ENCODE data around the gene YDJC.
"Not testable (repeated sequence)": the region's sequence is repeated elsewhere in the genome, so short reads cannot be mapped to it uniquely, and the experiment has no call there.

YDJC gene

DNA sequence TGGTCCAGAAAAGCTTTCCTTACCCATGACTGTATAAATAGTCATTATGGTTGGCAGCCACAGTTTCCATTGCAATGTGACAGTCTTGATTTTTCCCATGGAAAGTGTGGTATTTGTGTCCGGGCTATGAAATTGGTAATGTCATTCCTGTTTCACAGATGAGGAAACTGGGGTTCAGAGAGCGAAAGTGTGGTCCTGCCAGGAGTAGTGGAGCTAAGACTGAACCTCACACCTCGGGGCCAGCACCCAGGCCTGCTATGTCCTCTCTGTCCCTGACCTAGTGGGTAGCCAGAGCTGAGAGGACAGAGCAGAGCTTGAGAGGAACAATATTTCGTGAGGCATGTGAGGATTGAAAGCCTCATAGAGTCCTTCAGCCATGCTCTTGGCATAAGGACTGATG lies 1.2 kb upstream of the YDJC start:
- DNase-seq (ENCODE audit: low spot score), result no peak

GRCh38 chr22:21628386-21629254 lies 1.2 kb downstream of the YDJC start:
- DNase-seq (ENCODE audit: low spot score), result no peak

DNA sequence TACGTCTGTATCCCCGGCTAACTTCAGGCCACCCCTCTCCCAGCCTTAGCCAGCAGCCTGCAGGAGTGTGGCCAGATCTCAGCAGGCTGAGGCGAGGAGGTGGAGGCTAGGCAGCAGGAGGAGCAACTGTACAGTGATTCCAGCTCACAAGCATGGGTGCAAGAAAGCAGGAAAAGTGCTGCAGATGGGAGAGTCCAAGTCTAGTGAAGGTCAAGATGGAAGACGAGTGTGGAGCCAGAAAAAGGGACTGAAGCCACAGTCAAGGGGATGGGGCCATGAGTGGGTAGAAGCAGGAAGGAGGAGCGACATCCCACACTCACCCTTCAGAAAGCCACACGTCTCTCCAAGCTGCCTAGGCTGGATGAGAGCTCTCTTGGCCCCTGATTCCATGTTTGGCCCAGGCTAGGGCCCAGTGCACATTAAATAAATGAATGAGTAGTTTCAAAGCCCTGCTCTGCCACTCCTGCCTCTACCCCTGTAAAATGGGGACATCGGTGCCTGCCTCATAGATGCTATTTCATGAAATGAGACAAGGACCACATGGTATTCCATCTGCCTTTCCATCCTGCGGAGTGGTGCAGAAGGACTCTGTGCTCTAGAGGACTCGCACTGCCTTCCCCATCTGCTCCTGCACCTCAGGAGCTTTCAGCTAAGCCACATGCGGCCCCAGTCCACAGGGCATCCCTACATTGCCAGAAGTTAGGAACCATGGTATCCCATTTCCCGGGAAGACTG lies 2.9 kb downstream of the YDJC start:
- DNase-seq (ENCODE audit: low spot score), result no peak

DNA sequence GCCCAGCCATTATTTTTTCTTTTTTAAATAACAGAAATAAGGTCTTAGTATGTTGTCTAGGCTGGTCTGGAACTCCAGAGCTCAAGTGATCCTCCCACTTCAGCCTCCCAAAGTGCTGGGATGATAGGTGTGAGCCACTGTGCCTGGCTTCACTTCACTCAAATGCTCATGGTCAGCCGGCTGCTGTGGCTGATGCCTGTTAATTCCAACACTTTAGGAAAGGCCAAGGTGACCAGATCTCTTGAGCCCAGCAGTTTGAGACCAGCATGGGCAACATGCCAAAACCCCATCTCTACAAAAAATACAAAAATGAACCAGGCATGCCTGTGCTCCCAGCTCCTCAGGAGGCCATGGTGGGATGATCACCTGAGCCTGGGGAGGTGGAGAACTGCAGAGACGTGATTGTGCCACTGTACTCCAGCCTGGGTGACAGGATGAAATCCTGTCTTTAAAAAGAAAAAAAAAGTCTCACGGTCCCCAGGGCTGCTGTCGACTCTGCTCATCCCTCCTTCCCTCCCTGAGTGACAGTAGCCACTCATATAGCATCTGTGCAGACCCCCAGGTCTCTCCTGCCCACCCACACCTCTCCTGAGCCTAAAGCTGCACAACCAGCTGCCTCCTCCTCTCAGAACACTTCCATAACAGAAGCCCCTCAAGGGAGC lies 3.6 kb downstream of the YDJC start:
- DNase-seq (ENCODE audit: low spot score), result no peak

GRCh38 chr22:21624880-21625791 lies 4.7 kb downstream of the YDJC start:
- DNase-seq (ENCODE audit: low spot score), result no peak

DNA sequence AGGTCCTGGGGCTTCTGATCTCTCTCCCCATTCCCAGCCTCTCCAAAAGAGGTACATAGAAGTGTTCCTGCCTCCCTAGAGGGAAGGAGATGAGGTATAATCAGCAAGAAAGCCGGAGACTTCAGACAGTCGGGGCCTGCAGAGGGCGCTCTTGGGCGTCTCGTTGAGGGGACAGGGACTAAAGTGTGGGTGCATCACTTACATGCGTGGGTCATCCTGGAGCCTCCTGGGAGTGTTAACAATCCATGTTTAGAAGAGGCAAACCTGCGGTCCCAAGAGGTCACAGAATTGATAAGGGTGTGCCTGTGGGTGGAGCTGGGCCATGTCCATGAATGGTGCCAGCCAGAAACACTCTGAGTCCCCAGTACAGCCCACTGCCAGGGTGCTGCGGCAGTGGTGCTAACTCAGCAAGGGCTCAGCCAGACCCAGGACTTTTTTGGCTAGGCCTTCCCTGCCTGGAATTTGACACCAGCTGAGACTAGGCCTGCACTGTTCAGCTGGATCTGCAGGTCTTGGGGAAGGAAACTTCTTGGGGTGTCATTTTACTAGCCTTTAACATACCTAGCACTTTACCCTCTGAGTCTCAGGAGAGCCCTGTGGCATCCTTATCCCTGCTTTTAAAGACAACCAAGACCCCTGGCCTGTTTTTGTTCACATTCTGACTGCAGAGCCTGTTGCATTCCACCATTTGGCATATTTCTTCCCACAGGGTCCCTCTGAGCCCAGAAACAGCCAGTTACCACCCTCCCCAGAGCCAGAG lies 5.5 kb downstream of the YDJC start:
- peak; percentile 67 for DNase-seq (ENCODE audit: low spot score)

DNA sequence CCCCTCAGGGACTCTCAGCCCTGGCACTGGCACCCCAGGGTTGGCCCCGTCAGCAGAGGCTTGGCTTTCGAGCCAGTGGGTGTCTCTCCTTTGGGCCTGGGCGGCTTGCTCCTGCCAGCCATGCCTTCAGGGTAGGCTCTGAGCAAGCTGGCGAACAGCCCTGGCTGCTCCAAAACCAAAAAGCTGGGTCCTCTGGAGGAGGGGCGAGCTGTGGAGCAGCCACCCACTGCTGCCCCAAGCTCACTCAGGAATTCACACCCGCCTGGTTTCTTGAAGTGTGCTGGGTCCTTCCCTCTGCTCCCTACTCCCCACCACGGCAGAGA lies 6.2 kb downstream of the YDJC start:
- DNase-seq (ENCODE audit: low spot score), result no peak

DNA sequence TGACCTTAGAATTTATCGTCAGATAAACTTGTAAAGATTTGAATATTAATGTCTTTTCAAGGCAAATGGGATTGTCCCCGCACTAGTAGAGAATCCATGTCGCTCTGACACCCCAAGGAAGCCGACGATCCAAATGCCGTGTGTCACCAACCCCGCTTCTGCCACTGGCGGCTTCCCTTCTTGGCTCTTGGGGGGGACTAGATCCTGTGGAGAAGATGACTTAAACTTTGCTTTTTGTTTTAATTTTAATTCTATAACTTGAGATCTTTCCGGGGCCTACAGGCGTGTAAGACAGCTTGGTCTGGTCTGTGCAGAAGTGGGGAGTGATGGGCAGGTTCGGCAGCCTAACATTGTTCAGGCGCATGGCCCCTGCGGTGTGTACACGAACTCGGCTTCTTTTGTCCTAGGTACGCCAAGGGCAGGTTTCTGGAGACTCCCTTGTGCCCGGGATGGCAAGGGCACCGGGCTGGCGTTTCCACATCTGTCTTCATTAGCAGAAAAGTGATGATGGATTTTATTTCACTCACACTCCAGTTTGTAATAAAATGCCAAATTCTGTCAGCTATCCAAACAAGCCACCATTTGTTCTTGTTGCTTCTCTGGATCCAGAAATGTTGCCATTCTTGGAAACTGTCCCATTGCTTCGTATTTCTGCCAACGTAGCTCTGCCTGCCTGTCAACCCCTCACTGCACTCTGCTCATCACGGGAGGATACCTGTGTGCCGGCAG lies 6.7 kb downstream of the YDJC start:
- no peak for DNase-seq (ENCODE audit: low spot score)

DNA sequence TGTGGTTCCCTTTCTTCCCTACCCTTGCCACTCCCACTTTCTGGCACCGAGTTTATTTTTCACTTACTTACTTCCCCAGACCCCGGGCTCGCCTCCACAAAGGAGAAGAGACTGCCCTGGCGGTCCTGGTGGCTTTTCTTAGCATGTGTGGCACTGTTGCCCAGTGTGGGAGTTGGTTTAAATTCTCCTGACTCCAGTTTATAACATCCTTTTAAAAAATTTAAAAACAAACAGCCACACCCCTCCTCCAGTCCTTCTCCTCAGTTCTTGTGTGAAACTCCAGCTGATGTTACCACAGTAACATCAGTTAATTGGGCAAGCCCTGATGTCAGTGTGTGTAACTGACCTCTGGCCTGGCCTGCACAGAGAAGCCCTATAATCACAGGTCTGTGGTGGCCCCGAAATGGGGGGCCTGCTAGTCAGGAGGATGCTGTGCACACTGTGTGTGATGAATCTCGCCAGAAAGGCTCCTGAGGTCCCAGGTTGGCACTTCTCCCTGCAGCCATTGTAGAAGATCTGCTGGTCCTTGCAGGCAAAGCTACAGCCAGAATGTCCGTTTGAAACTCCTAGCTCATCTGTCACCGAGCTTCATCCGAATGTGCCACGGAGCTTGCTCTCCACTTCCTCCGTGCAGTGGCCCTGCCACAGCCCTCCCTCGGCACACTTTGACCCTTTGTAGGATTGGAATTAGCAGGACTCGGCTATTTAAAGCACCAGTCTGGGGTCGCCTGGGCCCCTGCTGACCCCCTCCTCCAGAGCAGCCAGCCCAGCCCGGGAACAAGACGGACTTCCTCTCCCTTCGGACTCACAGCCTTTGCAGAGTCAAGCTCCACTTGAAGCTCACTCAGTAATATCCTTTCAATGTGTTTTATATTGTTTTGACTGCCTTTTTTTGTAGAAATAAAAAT lies 7.6 kb downstream of the YDJC start:
- no peak for DNase-seq (ENCODE audit: low spot score)

- DNase-seq (ENCODE audit: low spot score), result no peak
Observed at GRCh38 chr22:21621025-21621424, 8.8 kb downstream of the YDJC start.

- not testable (repeated sequence) for DNase-seq (ENCODE audit: low spot score)
Observed at GRCh38 chr22:21617337-21617736, 12.5 kb downstream of the YDJC start.

DNA sequence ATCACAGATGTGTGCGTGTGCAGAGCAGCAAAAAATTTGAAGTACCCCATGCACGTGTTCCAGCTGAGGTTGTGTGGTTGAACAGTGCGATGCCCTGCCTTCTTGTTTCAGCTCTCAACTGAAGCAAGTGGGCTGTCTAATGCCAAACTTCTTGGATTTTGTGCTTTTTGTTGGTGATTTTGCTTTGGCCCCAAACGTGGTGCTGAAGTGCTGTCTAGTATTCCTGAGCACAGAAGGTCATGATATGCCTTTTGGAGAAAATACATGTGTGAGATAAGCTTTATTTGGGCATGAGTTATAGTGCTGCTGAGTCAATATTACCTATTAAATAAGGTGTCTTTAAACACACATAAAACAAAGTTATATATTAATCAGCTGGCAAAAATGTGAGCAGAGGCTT lies 14.1 kb downstream of the YDJC start:
- DNase-seq (ENCODE audit: low spot score), result no peak

DNA sequence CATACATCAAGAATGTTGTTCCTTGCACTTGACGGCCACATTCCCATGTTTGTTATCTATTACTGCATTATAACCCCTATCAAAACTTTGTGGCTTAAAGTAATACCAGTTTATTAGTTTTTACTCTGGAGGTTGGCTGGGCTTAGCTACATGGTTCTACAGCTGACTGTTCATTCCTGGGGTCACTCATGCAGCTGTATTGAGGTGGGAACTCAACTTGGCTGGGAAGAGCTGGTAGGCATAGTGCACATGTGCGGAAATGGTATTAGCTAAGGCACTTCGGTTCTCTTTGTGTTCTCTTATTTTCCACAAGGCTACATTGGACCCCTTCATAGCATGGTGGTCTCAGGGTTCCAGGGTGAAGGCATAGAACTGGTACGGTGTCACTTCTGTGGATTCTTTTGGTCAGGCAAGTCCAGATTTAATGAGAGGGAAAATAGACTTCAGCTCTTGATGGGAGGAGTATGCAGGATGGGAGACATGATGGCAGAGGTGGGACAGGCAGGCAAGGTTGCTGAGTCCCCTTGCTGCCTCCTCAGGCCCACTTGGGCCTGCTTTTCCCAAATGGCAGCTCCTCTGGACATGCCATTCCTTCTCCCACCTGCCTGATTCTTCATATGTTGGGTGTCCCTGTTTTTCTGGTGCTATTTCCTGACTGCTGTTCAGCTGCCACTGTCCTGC lies 16.1 kb downstream of the YDJC start:
- DNase-seq (ENCODE audit: low spot score), result no peak

DNA sequence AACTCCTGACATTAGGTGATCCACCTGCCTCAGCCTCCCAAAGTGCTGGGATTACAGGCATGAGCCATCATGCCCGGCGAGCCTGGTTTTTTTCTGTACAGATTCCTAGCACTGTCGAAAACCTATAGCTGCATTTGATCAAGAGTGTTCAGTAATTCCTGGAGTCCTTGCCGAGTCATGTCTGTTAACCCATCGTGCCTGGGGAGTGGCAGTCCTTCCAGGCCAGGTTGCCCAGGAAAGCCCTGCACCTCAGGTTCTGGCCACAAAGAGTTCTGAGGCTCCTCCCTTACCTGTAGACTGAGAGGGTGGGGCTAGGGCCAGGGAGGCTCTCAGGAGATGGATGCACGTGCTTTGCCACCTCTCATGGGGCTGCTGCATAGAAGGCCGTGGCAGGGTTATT lies 17.0 kb downstream of the YDJC start:
- DNase-seq (ENCODE audit: low spot score), result no peak

GRCh38 chr22:21611210-21611977 lies 18.4 kb downstream of the YDJC start:
- no peak for DNase-seq (ENCODE audit: low spot score)

DNA sequence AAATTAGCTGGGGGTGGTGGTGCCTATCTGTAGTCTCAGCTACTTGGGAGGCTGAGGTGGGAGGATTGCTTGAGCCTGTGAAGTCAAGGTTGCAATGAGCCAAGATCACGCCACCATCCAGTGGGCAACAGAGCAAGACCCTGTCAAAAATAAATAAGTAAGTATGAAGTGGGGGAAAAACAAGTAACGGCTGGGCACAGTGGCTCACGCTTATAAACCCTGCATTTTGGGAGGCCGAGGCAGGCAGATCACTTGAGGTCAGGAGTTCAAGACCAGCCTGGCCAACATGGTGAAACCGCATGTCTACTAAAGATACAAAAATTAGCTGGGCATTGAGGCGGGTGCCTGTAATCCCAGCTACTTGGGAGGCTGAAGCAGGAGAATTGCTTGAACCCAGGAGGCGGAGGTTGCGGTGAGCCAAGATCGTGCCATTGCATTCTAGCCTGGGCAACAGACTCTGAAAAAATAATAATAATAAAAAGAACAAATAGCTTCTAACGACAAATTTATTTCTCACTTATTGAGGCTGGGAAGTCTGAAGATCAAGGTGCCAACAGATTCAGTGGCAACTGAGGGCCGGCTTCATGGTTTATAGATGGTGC lies 20.2 kb downstream of the YDJC start:
- DNase-seq (ENCODE audit: low spot score), result not testable (repeated sequence)

DNA sequence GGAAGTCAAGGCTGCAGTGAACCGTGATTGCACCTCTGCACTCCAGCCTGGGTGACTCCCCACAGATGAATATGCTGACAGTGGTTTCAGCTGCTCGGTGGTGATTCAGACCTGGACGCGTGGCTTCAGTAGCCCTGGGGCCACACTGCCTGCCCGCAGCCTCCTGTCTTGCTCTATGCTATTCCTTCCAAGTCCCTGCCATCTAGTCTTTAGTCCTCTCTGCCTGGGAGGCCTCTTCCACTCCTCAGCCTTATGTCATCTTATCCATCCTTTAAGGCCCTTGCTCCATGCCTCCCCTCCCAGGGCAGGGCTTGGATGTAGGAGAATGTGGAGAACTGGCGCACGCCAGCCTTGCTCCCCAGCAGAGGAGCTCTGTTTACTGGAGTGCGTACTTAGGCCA lies 23.0 kb downstream of the YDJC start:
- no peak for DNase-seq (ENCODE audit: low spot score)

Data from ecto neural progenitor cell (in vitro differentiated cells).